ENCODE data around the gene WNT6. TPM values are rescaled to one million over a fixed set of nuclear protein-coding genes. Genes with fewer than 3 reads are reported as not detected.

The WNT6 gene
- total RNA-seq, 6 experiments from 2014 or later, result not detected

DNA sequence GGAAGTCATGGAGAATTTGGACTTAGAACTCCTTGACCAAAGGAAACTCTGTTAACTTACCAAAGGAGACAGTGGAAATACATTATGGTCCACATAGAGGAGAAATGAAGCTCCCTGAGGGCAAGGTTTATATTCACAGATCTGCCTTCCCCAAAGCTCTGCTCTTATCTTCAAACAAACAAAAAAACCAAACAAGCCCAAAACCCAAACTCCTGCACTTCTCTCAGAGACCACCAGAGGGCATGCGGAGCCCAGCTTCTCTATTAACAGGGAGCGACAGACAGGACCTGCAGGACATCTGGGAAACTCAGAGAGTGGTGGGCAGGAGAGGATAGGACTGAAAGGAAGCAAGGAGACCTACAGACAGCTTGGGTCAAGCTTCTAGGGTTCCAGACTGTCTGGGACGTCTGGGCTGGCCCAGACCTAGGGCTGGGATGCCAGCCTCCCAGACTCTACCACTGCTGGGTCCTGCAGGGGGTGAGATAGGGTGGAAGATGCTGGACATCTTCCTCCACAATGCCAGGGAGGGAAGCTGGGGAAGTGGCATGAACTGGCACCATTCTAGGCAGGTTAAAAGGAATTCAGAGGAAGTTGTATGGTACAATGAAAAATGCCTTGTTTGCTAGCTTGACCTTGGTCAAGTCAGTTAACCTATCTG is 17.1 kb downstream of the WNT6 start:
- no peak overlapping the region for H3K4me3 Mint-ChIP-seq
- DNase-seq, result peak; percentile 50
- H3K27ac Mint-ChIP-seq, result no peak overlapping the region
- H3K9me3 Mint-ChIP-seq, result no peaks in the 10 kb centered on the region
- no peaks in the 10 kb centered on the region for H3K4me1 Mint-ChIP-seq (ENCODE audit: low read depth)
- H3K36me3 Mint-ChIP-seq (ENCODE audit: low read depth), result no peaks in the 10 kb centered on the region
- TF ChIP-seq, protein P1, sequence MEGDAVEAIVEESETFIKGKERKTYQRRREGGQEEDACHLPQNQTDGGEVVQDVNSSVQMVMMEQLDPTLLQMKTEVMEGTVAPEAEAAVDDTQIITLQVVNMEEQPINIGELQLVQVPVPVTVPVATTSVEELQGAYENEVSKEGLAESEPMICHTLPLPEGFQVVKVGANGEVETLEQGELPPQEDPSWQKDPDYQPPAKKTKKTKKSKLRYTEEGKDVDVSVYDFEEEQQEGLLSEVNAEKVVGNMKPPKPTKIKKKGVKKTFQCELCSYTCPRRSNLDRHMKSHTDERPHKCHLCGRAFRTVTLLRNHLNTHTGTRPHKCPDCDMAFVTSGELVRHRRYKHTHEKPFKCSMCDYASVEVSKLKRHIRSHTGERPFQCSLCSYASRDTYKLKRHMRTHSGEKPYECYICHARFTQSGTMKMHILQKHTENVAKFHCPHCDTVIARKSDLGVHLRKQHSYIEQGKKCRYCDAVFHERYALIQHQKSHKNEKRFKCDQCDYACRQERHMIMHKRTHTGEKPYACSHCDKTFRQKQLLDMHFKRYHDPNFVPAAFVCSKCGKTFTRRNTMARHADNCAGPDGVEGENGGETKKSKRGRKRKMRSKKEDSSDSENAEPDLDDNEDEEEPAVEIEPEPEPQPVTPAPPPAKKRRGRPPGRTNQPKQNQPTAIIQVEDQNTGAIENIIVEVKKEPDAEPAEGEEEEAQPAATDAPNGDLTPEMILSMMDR (IDR thresholded peaks at IDR 0.05), result peak; percentile 95
- peaks cover 50% of the 10 kb centered on the region for H3K27me3 Mint-ChIP-seq (ENCODE audit: insufficient read depth)

DNA sequence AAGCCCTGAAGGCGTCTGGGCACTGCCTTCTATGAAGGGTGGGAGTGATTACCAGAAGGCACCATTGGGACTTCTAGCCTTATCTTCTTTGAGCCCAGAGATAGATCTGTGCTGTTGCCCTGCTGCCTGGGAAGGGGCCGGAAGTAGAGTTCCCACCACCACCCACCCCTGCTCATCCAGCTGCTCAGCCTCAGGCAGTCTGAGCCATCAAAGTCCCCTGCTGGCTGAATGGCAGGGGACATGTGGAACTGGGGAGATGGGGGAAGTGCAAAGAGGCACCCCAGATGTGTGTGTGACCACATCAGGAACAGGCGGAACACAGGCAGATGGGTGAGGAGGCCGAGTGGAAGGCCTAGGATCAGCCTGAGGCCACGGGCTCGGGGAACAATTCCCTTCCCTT is 17.7 kb downstream of the WNT6 start:
- Mint-ChIP-seq H3K36me3 (ENCODE audit: low read depth) (no peaks in the 10 kb centered on the region), H3K9me3 (no peaks in the 10 kb centered on the region), H3K4me1 (ENCODE audit: low read depth) (no peaks in the 10 kb centered on the region), H3K27me3 (ENCODE audit: insufficient read depth) (peaks cover 50% of the 10 kb centered on the region), H3K4me3 (no peak overlapping the region), H3K27ac (no peak overlapping the region)
- no peak for DNase-seq
- TF ChIP-seq, protein P1 (IDR thresholded peaks at IDR 0.05), result no peak

DNA sequence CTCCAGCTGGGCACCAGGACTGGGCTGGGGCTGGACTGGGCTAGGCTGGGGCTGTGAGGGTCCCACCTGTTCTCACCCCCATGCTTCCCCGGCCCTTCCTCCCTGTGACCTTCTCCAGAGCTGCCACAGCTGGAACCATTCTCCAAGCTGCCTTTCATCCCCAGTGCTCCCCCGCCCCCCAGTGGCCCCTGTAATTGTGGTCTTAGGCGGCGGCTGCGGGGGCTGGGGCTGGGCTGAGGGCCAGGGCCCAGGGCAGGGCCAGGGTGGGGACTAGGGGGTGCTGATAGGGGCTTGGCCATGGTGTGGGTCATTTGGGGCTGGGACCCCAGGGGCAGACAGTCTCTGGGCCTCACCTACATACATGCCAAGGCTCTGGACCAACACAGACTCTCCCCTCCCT is 18.3 kb downstream of the WNT6 start:
- TF ChIP-seq, protein P1 (IDR thresholded peaks at IDR 0.05), result no peak
- H3K4me3 Mint-ChIP-seq, result no peak overlapping the region
- H3K4me1 Mint-ChIP-seq (ENCODE audit: low read depth), result no peaks in the 10 kb centered on the region
- no peaks in the 10 kb centered on the region for H3K9me3 Mint-ChIP-seq
- H3K27ac Mint-ChIP-seq, result no peak overlapping the region
- H3K27me3 Mint-ChIP-seq (ENCODE audit: insufficient read depth), result peaks cover 51% of the 10 kb centered on the region
- no peaks in the 10 kb centered on the region for H3K36me3 Mint-ChIP-seq (ENCODE audit: low read depth)
- DNase-seq, result no peak

DNA sequence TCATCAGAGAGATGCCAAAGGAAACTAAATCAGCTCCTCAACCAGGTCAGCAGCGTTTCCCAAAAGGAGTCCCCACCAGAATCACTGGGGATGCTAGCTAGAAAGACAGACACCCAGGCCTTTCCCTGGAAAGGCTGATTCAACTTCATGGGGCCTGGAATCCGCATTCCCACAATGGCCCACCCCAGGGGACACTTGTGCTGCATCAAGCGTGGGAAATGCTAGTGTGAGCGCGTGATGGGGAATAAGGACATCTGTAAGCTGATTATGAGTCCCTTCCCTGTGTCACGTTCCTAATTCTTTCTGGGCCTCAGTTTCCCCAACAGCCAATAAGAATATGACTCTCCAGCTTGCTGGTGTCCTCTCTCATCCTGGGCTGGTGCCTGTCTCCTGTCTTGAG is 18.9 kb downstream of the WNT6 start:
- DNase-seq, result no peak
- Mint-ChIP-seq H3K27ac (no peak overlapping the region), H3K4me1 (ENCODE audit: low read depth) (no peaks in the 10 kb centered on the region), H3K4me3 (no peak overlapping the region), H3K9me3 (no peaks in the 10 kb centered on the region), H3K27me3 (ENCODE audit: insufficient read depth) (peaks cover 51% of the 10 kb centered on the region), H3K36me3 (ENCODE audit: low read depth) (no peaks in the 10 kb centered on the region)
- TF ChIP-seq, protein P1 (IDR thresholded peaks at IDR 0.05), result no peak

DNA sequence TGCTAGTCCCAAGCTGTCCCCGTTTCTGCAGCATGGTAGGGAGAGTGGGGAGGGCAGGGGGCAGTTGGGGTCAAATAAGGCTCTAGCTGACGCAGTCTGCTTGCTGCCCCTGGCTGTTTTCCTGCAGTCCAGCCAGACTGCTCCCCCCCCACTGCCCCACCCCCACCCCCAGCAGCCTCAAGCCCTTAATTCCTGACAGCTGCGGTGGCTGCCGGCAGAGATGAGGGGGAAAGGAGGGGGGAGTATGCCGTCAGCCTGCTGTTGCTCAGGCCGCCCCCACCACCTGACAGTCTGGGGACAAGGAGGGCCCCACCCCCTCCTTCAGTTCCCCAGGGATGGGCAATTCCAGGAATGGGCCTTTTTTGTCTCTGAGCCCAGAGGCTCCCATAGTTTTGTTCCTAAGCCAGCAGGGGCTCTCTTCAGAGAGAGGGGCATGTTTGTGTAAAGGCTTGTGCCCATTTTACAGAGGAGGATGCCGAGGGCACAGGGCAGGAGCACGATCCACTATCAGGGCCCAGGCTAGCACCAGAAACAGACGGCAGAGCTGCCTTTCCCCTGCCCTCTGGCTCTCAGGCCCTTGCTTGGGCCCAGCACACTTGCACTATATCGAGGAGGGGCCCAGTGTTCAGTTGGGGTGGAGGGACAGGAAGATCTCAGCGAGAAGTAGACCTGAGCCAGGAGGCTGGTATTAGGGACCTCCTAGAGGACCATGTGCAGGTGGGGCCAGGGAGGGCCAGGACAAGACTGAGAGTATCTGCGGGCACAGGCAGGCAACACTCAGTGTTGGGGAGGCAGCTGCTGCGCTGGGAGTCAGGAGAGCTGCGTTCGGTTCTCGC is 19.5 kb downstream of the WNT6 start:
- H3K27ac Mint-ChIP-seq, result no peak overlapping the region
- no peak overlapping the region for H3K4me3 Mint-ChIP-seq
- no peaks in the 10 kb centered on the region for H3K9me3 Mint-ChIP-seq
- DNase-seq, result no peak
- TF ChIP-seq, protein P1 (IDR thresholded peaks at IDR 0.05), result no peak
- no peaks in the 10 kb centered on the region for H3K4me1 Mint-ChIP-seq (ENCODE audit: low read depth)
- H3K27me3 Mint-ChIP-seq (ENCODE audit: insufficient read depth), result peaks cover 49% of the 10 kb centered on the region
- no peaks in the 10 kb centered on the region for H3K36me3 Mint-ChIP-seq (ENCODE audit: low read depth)

Measured in HFFc6 (cell line).